GM23338 (cell line): Measurements from ENCODE around the gene AP1G1.

Experiments
- EZH2 ChIP-seq: fragments of 200-600 bp; sonication (generic); IDR thresholded peaks from one replicate; pipeline ENCODE4 v1.8.0; 2017; ENCODE audit warnings: antibody characterized with exemption, mild to moderate bottlenecking, low read depth; ENCODE audit not compliant: unreplicated experiment
- EZH2phosphoT487 ChIP-seq: fragments of 200-600 bp; sonication (generic); IDR thresholded peaks from one replicate; pipeline ENCODE4 v1.8.1; 2018; ENCODE audit warnings: antibody characterized with exemption; ENCODE audit not compliant: unreplicated experiment
- NANOG ChIP-seq: IDR thresholded peaks from 2 replicates; pipeline ENCODE4 v1.6.1; 2016; ENCODE audit warnings: antibody characterized with exemption, borderline replicate concordance
- POLR2AphosphoS5 ChIP-seq: IDR thresholded peaks from 2 replicates; pipeline ENCODE4 v1.6.1; 2016; ENCODE audit warnings: antibody characterized with exemption, low read depth
- ZNF114 ChIP-seq: fragments of 250-450 bp; sonication (Bioruptor Pico); IDR thresholded peaks from 2 replicates; pipeline ENCODE4 v1.5.0; 2020; ENCODE audit warnings: mild to moderate bottlenecking, moderate library complexity
- TF ChIP-seq, protein P1 (sequence below), 2 experiments: fragments of 200-600 bp in 1 of 2; sonication (generic) in 1 of 2; conservative IDR thresholded peaks; 2 replicates each; pipeline versions ENCODE4 v1.5.1 to v1.6.1; 2016 to 2017; ENCODE audit warnings: antibody characterized with exemption in 2 of 2, low read depth in 2 of 2, mild to moderate bottlenecking in 2 of 2, moderate library complexity in 1 of 2
- TF ChIP-seq, protein P2 (sequence below): IDR thresholded peaks from one replicate; pipeline ENCODE4 v1.6.1; 2018; ENCODE audit warnings: antibody characterized with exemption; ENCODE audit not compliant: unreplicated experiment
- TF ChIP-seq, protein P3 (sequence below): fragments of 250-450 bp; sonication (Bioruptor Pico); IDR thresholded peaks from 2 replicates; pipeline ENCODE4 v1.5.0; 2020; ENCODE audit warnings: mild to moderate bottlenecking, moderate library complexity

DNA sequence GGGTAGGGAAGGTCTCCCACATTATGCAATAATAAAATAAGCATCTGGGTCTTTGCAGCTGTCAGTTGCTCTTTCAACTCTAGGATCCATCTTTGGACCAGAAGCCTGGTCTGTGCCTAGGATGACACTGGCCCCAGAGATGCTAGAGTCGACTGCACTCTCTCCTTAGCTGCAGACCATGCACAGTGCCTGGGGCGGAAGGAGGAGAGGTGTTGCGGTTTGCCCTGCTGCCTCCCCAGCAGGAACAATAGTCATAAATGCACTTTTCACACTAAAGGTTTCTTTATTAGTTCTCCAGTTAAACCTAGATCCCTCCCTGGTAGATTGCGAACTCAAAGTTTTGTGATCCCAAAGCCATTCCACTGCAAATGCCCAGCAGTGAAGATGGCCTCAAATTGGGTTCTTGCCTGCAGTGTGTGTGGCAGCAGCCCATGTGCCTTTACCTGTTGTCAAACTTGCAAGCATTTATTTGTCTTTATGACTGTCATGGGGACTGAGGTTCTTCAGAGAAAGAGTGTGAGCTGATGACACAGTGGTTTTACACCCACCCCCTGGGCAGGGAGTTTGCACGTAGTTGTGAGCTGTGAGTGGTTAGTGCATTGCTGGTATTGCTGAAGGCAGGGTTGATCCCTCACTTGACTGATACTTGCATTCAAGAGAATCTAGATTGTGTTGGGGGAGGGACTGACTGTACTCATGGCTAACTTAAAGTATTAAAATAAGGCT lies 47.5 kb upstream of the AP1G1 start:
- TF ChIP-seq POLR2AphosphoS5 (no peak), EZH2 (no peak), ZNF114 (CRISPR knock-in tag) (no peak), EZH2phosphoT487 (no peak), NANOG (no peak)
- TF ChIP-seq, protein P1, sequence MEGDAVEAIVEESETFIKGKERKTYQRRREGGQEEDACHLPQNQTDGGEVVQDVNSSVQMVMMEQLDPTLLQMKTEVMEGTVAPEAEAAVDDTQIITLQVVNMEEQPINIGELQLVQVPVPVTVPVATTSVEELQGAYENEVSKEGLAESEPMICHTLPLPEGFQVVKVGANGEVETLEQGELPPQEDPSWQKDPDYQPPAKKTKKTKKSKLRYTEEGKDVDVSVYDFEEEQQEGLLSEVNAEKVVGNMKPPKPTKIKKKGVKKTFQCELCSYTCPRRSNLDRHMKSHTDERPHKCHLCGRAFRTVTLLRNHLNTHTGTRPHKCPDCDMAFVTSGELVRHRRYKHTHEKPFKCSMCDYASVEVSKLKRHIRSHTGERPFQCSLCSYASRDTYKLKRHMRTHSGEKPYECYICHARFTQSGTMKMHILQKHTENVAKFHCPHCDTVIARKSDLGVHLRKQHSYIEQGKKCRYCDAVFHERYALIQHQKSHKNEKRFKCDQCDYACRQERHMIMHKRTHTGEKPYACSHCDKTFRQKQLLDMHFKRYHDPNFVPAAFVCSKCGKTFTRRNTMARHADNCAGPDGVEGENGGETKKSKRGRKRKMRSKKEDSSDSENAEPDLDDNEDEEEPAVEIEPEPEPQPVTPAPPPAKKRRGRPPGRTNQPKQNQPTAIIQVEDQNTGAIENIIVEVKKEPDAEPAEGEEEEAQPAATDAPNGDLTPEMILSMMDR (conservative IDR thresholded peaks at IDR 0.05; ENCODE audit: low read depth in 2 of 2), result no peak
- TF ChIP-seq, protein P2, sequence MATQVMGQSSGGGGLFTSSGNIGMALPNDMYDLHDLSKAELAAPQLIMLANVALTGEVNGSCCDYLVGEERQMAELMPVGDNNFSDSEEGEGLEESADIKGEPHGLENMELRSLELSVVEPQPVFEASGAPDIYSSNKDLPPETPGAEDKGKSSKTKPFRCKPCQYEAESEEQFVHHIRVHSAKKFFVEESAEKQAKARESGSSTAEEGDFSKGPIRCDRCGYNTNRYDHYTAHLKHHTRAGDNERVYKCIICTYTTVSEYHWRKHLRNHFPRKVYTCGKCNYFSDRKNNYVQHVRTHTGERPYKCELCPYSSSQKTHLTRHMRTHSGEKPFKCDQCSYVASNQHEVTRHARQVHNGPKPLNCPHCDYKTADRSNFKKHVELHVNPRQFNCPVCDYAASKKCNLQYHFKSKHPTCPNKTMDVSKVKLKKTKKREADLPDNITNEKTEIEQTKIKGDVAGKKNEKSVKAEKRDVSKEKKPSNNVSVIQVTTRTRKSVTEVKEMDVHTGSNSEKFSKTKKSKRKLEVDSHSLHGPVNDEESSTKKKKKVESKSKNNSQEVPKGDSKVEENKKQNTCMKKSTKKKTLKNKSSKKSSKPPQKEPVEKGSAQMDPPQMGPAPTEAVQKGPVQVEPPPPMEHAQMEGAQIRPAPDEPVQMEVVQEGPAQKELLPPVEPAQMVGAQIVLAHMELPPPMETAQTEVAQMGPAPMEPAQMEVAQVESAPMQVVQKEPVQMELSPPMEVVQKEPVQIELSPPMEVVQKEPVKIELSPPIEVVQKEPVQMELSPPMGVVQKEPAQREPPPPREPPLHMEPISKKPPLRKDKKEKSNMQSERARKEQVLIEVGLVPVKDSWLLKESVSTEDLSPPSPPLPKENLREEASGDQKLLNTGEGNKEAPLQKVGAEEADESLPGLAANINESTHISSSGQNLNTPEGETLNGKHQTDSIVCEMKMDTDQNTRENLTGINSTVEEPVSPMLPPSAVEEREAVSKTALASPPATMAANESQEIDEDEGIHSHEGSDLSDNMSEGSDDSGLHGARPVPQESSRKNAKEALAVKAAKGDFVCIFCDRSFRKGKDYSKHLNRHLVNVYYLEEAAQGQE, result no peak
- TF ChIP-seq, protein P3, sequence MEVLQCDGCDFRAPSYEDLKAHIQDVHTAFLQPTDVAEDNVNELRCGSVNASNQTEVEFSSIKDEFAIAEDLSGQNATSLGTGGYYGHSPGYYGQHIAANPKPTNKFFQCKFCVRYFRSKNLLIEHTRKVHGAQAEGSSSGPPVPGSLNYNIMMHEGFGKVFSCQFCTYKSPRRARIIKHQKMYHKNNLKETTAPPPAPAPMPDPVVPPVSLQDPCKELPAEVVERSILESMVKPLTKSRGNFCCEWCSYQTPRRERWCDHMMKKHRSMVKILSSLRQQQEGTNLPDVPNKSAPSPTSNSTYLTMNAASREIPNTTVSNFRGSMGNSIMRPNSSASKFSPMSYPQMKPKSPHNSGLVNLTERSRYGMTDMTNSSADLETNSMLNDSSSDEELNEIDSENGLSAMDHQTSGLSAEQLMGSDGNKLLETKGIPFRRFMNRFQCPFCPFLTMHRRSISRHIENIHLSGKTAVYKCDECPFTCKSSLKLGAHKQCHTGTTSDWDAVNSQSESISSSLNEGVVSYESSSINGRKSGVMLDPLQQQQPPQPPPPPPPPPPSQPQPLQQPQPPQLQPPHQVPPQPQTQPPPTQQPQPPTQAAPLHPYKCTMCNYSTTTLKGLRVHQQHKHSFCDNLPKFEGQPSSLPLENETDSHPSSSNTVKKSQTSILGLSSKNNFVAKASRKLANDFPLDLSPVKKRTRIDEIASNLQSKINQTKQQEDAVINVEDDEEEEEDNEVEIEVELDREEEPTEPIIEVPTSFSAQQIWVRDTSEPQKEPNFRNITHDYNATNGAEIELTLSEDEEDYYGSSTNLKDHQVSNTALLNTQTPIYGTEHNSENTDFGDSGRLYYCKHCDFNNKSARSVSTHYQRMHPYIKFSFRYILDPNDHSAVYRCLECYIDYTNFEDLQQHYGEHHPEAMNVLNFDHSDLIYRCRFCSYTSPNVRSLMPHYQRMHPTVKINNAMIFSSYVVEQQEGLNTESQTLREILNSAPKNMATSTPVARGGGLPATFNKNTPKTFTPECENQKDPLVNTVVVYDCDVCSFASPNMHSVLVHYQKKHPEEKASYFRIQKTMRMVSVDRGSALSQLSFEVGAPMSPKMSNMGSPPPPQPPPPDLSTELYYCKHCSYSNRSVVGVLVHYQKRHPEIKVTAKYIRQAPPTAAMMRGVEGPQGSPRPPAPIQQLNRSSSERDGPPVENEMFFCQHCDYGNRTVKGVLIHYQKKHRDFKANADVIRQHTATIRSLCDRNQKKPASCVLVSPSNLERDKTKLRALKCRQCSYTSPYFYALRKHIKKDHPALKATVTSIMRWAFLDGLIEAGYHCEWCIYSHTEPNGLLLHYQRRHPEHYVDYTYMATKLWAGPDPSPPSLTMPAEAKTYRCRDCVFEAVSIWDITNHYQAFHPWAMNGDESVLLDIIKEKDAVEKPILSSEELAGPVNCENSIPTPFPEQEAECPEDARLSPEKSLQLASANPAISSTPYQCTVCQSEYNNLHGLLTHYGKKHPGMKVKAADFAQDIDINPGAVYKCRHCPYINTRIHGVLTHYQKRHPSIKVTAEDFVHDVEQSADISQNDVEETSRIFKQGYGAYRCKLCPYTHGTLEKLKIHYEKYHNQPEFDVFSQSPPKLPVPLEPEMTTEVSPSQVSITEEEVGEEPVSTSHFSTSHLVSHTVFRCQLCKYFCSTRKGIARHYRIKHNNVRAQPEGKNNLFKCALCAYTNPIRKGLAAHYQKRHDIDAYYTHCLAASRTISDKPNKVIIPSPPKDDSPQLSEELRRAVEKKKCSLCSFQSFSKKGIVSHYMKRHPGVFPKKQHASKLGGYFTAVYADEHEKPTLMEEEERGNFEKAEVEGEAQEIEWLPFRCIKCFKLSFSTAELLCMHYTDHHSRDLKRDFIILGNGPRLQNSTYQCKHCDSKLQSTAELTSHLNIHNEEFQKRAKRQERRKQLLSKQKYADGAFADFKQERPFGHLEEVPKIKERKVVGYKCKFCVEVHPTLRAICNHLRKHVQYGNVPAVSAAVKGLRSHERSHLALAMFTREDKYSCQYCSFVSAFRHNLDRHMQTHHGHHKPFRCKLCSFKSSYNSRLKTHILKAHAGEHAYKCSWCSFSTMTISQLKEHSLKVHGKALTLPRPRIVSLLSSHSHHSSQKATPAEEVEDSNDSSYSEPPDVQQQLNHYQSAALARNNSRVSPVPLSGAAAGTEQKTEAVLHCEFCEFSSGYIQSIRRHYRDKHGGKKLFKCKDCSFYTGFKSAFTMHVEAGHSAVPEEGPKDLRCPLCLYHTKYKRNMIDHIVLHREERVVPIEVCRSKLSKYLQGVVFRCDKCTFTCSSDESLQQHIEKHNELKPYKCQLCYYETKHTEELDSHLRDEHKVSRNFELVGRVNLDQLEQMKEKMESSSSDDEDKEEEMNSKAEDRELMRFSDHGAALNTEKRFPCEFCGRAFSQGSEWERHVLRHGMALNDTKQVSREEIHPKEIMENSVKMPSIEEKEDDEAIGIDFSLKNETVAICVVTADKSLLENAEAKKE (CRISPR knock-in tag), result no peak
